MM.1S (cell line): Measurements from ENCODE around the gene ETAA1.

Source experiments
- DNase-seq: peaks from one replicate; pipeline ENCODE4 v3.0.0-alpha.2; 2015
- H2AFZ ChIP-seq: fragments of 300-600 bp; sonication (generic); 2 replicates; pipeline ENCODE4 v1.6.0; 2016; ENCODE audit warnings: antibody characterized with exemption, low read length
- H3F3A ChIP-seq: fragments of 300-600 bp; sonication (generic); 2 replicates; pipeline ENCODE4 v1.6.1; 2016; ENCODE audit warnings: mild to moderate bottlenecking, antibody characterized with exemption, low read length, moderate library complexity, mixed read lengths; ENCODE audit not compliant: insufficient read depth
- H3K27ac ChIP-seq: fragments of 300-600 bp; sonication (generic); 2 replicates; pipeline ENCODE4 v1.5.1; 2016; ENCODE audit warnings: mild to moderate bottlenecking, low read length
- H3K27me3 ChIP-seq: fragments of 300-600 bp; sonication (generic); replicated peaks from 2 replicates; pipeline ENCODE4 v1.6.0; 2016; ENCODE audit warnings: low read length; ENCODE audit not compliant: insufficient read depth
- H3K36me3 ChIP-seq: fragments of 300-600 bp; sonication (generic); replicated peaks from 2 replicates; pipeline ENCODE4 v1.6.1; 2016; ENCODE audit warnings: mild to moderate bottlenecking, low read length, mixed read lengths; ENCODE audit not compliant: insufficient read depth
- H3K4me1 ChIP-seq: fragments of 300-600 bp; sonication (generic); 2 replicates; pipeline ENCODE4 v1.6.1; 2016; ENCODE audit warnings: low read length, mixed read lengths
- H3K4me2 ChIP-seq: fragments of 300-600 bp; sonication (generic); 2 replicates; pipeline ENCODE4 v1.6.0; 2016; ENCODE audit warnings: low read depth, low read length
- H3K4me3 ChIP-seq: fragments of 300-600 bp; sonication (generic); 2 replicates; pipeline ENCODE4 v1.5.1; 2016; ENCODE audit warnings: low read length, mixed read lengths
- H3K79me2 ChIP-seq: fragments of 300-600 bp; sonication (generic); 2 replicates; pipeline ENCODE4 v1.6.1; 2016; ENCODE audit warnings: mixed run types, low read length, mixed read lengths
- H3K9ac ChIP-seq: fragments of 300-600 bp; sonication (generic); 2 replicates; pipeline ENCODE4 v1.6.1; 2016; ENCODE audit warnings: low read length, mixed read lengths
- H3K9me2 ChIP-seq: fragments of 300-600 bp; sonication (generic); replicated peaks from 2 replicates; pipeline ENCODE4 v1.6.1; 2016; ENCODE audit warnings: mild to moderate bottlenecking, low read length, mixed read lengths; ENCODE audit not compliant: insufficient read depth
- H3K9me3 ChIP-seq: fragments of 300-600 bp; sonication (generic); replicated peaks from 2 replicates; pipeline ENCODE4 v1.6.1; 2016; ENCODE audit warnings: mild to moderate bottlenecking, low read length, mixed read lengths; ENCODE audit not compliant: insufficient read depth
- H4K20me1 ChIP-seq: fragments of 300-600 bp; sonication (generic); 2 replicates; pipeline ENCODE4 v1.6.1; 2016; ENCODE audit warnings: mild to moderate bottlenecking, low read length, moderate library complexity, mixed read lengths; ENCODE audit not compliant: insufficient read depth
- EZH2 ChIP-seq: fragments of 300-600 bp; sonication (generic); optimal IDR thresholded peaks from 2 replicates; pipeline ENCODE3; 2017; ENCODE audit warnings: low read depth, mild to moderate bottlenecking, antibody characterized with exemption, low read length, mixed read lengths
- EZH2phosphoT487 ChIP-seq: fragments of 300-600 bp; sonication (generic); IDR thresholded peaks from 2 replicates; pipeline ENCODE4 v1.6.1; 2018; ENCODE audit warnings: antibody characterized with exemption, low read length
- TF ChIP-seq, protein P1 (sequence below): fragments of 300-600 bp; sonication (generic); IDR thresholded peaks from 2 replicates; pipeline ENCODE4 v1.5.1; 2016; ENCODE audit warnings: antibody characterized with exemption, low read length, mixed read lengths

The ETAA1 gene

GRCh38 chr2:67408346-67408745 lies 11.2 kb downstream of the ETAA1 start:
- TF ChIP-seq EZH2 (no peak), EZH2phosphoT487 (no peak)
- TF ChIP-seq, protein P1, sequence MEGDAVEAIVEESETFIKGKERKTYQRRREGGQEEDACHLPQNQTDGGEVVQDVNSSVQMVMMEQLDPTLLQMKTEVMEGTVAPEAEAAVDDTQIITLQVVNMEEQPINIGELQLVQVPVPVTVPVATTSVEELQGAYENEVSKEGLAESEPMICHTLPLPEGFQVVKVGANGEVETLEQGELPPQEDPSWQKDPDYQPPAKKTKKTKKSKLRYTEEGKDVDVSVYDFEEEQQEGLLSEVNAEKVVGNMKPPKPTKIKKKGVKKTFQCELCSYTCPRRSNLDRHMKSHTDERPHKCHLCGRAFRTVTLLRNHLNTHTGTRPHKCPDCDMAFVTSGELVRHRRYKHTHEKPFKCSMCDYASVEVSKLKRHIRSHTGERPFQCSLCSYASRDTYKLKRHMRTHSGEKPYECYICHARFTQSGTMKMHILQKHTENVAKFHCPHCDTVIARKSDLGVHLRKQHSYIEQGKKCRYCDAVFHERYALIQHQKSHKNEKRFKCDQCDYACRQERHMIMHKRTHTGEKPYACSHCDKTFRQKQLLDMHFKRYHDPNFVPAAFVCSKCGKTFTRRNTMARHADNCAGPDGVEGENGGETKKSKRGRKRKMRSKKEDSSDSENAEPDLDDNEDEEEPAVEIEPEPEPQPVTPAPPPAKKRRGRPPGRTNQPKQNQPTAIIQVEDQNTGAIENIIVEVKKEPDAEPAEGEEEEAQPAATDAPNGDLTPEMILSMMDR: no peak
- Histone ChIP-seq H3K4me2 (no peak overlapping the region), H3K79me2 (no peaks in the 10 kb centered on the region), H3K4me3 (no peak overlapping the region), H3K27ac (no peak overlapping the region), H4K20me1 (no peaks in the 10 kb centered on the region), H3K9ac (no peak overlapping the region), H3K36me3 (peaks cover 15% of the 10 kb centered on the region; the same call in 1 of the 2 replicates), H3F3A (no peaks in the 10 kb centered on the region), H2AFZ (no peak overlapping the region), H3K9me3 (no peaks in the 10 kb centered on the region), H3K27me3 (no peaks in the 10 kb centered on the region), H3K4me1 (no peaks in the 10 kb centered on the region), H3K9me2 (no peaks in the 10 kb centered on the region)
- DNase-seq: no peak

DNA sequence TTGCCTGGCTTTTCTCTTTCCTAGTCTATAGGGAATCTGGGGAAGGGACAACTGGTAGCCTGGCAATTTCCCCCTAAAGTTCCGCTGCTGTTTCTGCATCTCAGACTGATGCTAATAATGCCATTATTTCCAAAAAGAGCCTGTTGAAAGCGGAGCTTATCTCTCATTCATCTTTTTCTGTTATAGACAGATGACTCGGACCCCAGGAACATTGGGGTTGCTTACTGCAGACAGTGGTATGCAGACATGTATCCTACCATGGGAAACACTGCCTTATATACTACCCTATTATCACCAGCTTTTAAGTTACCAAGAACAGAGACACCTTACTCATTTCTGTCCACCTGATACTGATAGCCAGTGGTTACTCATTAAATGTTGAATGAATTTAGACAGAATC lies 15.3 kb downstream of the ETAA1 start:
- Histone ChIP-seq H4K20me1 (no peaks in the 10 kb centered on the region), H3K36me3 (peaks cover 8% of the 10 kb centered on the region; the same call in 1 of the 2 replicates), H3K27me3 (no peaks in the 10 kb centered on the region), H3K4me2 (no peak overlapping the region), H3K4me1 (no peaks in the 10 kb centered on the region), H2AFZ (no peak overlapping the region), H3K9me3 (no peaks in the 10 kb centered on the region), H3K9me2 (no peaks in the 10 kb centered on the region), H3K27ac (no peak overlapping the region), H3F3A (no peaks in the 10 kb centered on the region), H3K9ac (no peak overlapping the region), H3K79me2 (no peaks in the 10 kb centered on the region), H3K4me3 (no peak overlapping the region)
- TF ChIP-seq, protein P1: no peak
- no peak for TF ChIP-seq EZH2
- TF ChIP-seq EZH2phosphoT487: no peak
- DNase-seq: no peak

- H3K9ac ChIP-seq: no peak overlapping the region
- H3K36me3 ChIP-seq: 0 out of 2 replicates have a peak, but pooled peaks cover 8% of the 10 kb centered on the region
- no peak for DNase-seq
- H3K9me2 ChIP-seq: no peaks in the 10 kb centered on the region
- no peaks in the 10 kb centered on the region for H3K4me1 ChIP-seq
- no peak overlapping the region for H2AFZ ChIP-seq
- H3K4me3 ChIP-seq: no peak overlapping the region
- H4K20me1 ChIP-seq: no peaks in the 10 kb centered on the region
- no peaks in the 10 kb centered on the region for H3F3A ChIP-seq
- TF ChIP-seq EZH2 (no peak), EZH2phosphoT487 (no peak)
- TF ChIP-seq, protein P1: no peak
- no peak overlapping the region for H3K27ac ChIP-seq
- H3K9me3 ChIP-seq: no peaks in the 10 kb centered on the region
- H3K27me3 ChIP-seq: no peaks in the 10 kb centered on the region
- no peaks in the 10 kb centered on the region for H3K79me2 ChIP-seq
- no peak overlapping the region for H3K4me2 ChIP-seq
These were observed 17.7 kb downstream of the ETAA1 start for GRCh38 chr2:67414867-67415266.
